C1 segment of cervical spinal cord (tissue), 14 donors: ENCODE data around the gene PC.
"Not testable (repeated sequence)": the region's sequence is repeated elsewhere in the genome, so short reads cannot be mapped to it uniquely, and the experiment has no call there.

Experiments
- DNase-seq, 14 donors: peaks; one replicate each; lab custom pipeline; 2025; lab: John Stamatoyannopoulos, UW

The PC gene

GRCh38 chr11:66843776-66844495 is 114.2 kb downstream of the PC start:
- DNase-seq = peak in 1 of 14 donors; percentile 40

GRCh38 chr11:66842896-66843775 is 115.0 kb downstream of the PC start, which contains the start of gene RCE1:
RCE1 (plus strand) TSS chr11:66843441; CDS start chr11:66843456, 15 bp downstream.
- DNase-seq = peak; percentile 44 to 92 (median 84)

- no peak for DNase-seq
Observed at GRCh38 chr11:66842501-66842895, 115.7 kb downstream of the PC start.

- no peak for DNase-seq
Observed at GRCh38 chr11:66841861-66842260, 116.3 kb downstream of the PC start.

GRCh38 chr11:66840317-66841091 is 117.7 kb downstream of the PC start:
- no peak for DNase-seq

GRCh38 chr11:66835768-66836405 is 122.3 kb downstream of the PC start:
- DNase-seq = no peak

- DNase-seq = no peak
Observed at GRCh38 chr11:66834943-66835342, 123.2 kb downstream of the PC start.

GRCh38 chr11:66834539-66834845 is 123.7 kb downstream of the PC start:
- DNase-seq = no peak

GRCh38 chr11:66824573-66824972 is 133.6 kb downstream of the PC start:
- not testable (repeated sequence) for DNase-seq

- no peak for DNase-seq
Observed at GRCh38 chr11:66823700-66824099, 134.5 kb downstream of the PC start.

GRCh38 chr11:66820901-66821300 is 137.3 kb downstream of the PC start:
- no peak for DNase-seq

GRCh38 chr11:66820381-66820780 is 137.8 kb downstream of the PC start:
- DNase-seq = no peak

GRCh38 chr11:66818231-66818955 is 139.8 kb downstream of the PC start:
- no peak for DNase-seq

- no peak for DNase-seq
Observed at GRCh38 chr11:66815646-66816045, 142.5 kb downstream of the PC start.

- no peak for DNase-seq
Observed at GRCh38 chr11:66814678-66815077, 143.5 kb downstream of the PC start.

GRCh38 chr11:66810576-66811185 is 147.5 kb downstream of the PC start:
- no peak for DNase-seq

GRCh38 chr11:66809592-66809991 is 148.6 kb downstream of the PC start:
- DNase-seq = no peak

GRCh38 chr11:66800720-66801428 is 157.3 kb downstream of the PC start:
- DNase-seq = no peak

GRCh38 chr11:66799815-66800214 is 158.4 kb downstream of the PC start:
- not testable (repeated sequence) for DNase-seq
